HCT116 (cell line): ENCODE results near the gene RAPGEF3. TPM values are rescaled to one million over a fixed set of nuclear protein-coding genes. Genes with fewer than 3 reads are reported as not detected.

Experiments
- ATAC-seq: fragments of 200-7000 bp; cut with Tn5 transposase; 2 replicates; pipeline ENCODE4 v1.9.1; 2020; ENCODE audit warnings: mild to moderate bottlenecking, moderate library complexity
- BruUV-seq: library from RNA; stranded (reverse); fragments of 400-500 nt; replicated peaks from 2 replicates; lab custom pipeline; 2021; lab: Mats Ljungman, UMichigan
- CTCF ChIA-PET: fragments of 300-600 bp; sonication (Branson Sonifier 250); formaldehyde crosslinking; loops from one replicate; lab custom pipeline; 2021; ENCODE audit warnings: antibody characterized with exemption; lab: Charles Lee
- POLR2A ChIA-PET: fragments of 300-600, 350-600 bp; sonication (Branson Sonifier 250); formaldehyde crosslinking; loops from one replicate; lab custom pipeline; 2021; ENCODE audit warnings: antibody characterized with exemption; lab: Charles Lee
- RAD21 ChIA-PET, 2 experiments: fragments of 300-600 bp; sonication (Branson Sonifier 250); formaldehyde crosslinking; loops; one replicate each; lab custom pipeline; 2023; ENCODE audit warnings: low total read pairs in 2 of 2; ENCODE audit not compliant: uncharacterized antibody in 2 of 2, unreplicated experiment in 2 of 2, low non-redundant PET in 1 of 2; lab: Charles Lee
- DNase-seq: peaks from one replicate; pipeline ENCODE4 v3.0.0-alpha.2; 2010; ENCODE audit warnings: low read depth, low spot score
- H2AFZ ChIP-seq: fragments of 200-600 bp; shearing (Covaris generic), sonication (generic); 2 replicates; pipeline ENCODE4 v1.6.1; 2017; ENCODE audit warnings: low read depth, mixed run types, mixed read lengths, antibody characterized with exemption, low read length; ENCODE audit not compliant: poor library complexity, severe bottlenecking
- H3K27ac ChIP-seq: 2 replicates; pipeline ENCODE4 v1.5.1; 2012; ENCODE audit warnings: low read depth, low read length
- H3K27me3 ChIP-seq: fragments of 200-600 bp; sonication (generic); 2 replicates; pipeline ENCODE4 v1.6.1; 2016; ENCODE audit warnings: mixed run types, low read length, mixed read lengths; ENCODE audit not compliant: insufficient read depth
- H3K36me3 ChIP-seq, 2 experiments: fragments of 200-500 bp in 1 of 2; fragments of 200-600 bp in 1 of 2; sonication (Bioruptor generic) in 1 of 2; sonication (generic) in 1 of 2; 2 replicates each; pipeline versions ENCODE4 v1.5.1 to v1.6.1; 2014 to 2016; ENCODE audit warnings: low read length in 2 of 2, inconsistent platforms in 1 of 2, mixed read lengths in 1 of 2, mixed run types in 1 of 2; ENCODE audit not compliant: insufficient read depth in 2 of 2, control insufficient read depth in 1 of 2
- H3K4me1 ChIP-seq, 2 experiments: fragments of 200-600 bp in 1 of 2; sonication (generic) in 1 of 2; 2 replicates each; pipeline versions ENCODE4 v1.5.1 to v1.6.1; 2012 to 2017; ENCODE audit warnings: low read length in 2 of 2, inconsistent platforms in 1 of 2, mild to moderate bottlenecking in 1 of 2, mixed read lengths in 1 of 2, mixed run types in 1 of 2, moderate library complexity in 1 of 2; ENCODE audit not compliant: insufficient read depth in 2 of 2, control insufficient read depth in 1 of 2
- H3K4me2 ChIP-seq: fragments of 200-600 bp; sonication (generic); 2 replicates; pipeline ENCODE4 v1.6.1; 2017; ENCODE audit warnings: mixed run types, low read length, mixed read lengths
- H3K4me3 ChIP-seq, 2 experiments: fragments of 200-600 bp in 1 of 2; sonication (generic) in 1 of 2; replicated peaks in 1 of 2; 2 replicates each; pipeline ENCODE4 v1.5.1; 2011 to 2016; ENCODE audit warnings: low read length in 2 of 2, control low read depth in 1 of 2, low read depth in 1 of 2, mild to moderate bottlenecking in 1 of 2, mixed read lengths in 1 of 2, mixed run types in 1 of 2
- H3K79me2 ChIP-seq: fragments of 200-600 bp; sonication (generic); 2 replicates; pipeline ENCODE4 v1.6.1; 2017; ENCODE audit warnings: mild to moderate bottlenecking, mixed run types, low read length, moderate library complexity, mixed read lengths; ENCODE audit not compliant: insufficient read depth
- H3K9ac ChIP-seq: fragments of 200-600 bp; sonication (generic); 2 replicates; pipeline ENCODE4 v1.6.1; 2016; ENCODE audit warnings: low read length, mixed read lengths
- H3K9me2 ChIP-seq: fragments of 200-600 bp; sonication (generic), shearing (Covaris generic); 2 replicates; pipeline ENCODE4 v1.6.1; 2017; ENCODE audit warnings: mixed run types, mild to moderate bottlenecking, moderate library complexity; ENCODE audit not compliant: insufficient read depth
- H3K9me3 ChIP-seq, 2 experiments: fragments of 200-500 bp in 1 of 2; fragments of 200-600 bp in 1 of 2; sonication (Bioruptor generic) in 1 of 2; sonication (generic) in 1 of 2; 2 replicates each; pipeline ENCODE4 v1.6.1; 2014 to 2017; ENCODE audit warnings: low read length in 2 of 2, mixed read lengths in 2 of 2, inconsistent platforms in 1 of 2, low read depth in 1 of 2, mild to moderate bottlenecking in 1 of 2, mixed run types in 1 of 2, moderate library complexity in 1 of 2; ENCODE audit not compliant: control insufficient read depth in 1 of 2, insufficient read depth in 1 of 2
- H4K20me1 ChIP-seq: fragments of 200-600 bp; sonication (generic), shearing (Covaris generic); 2 replicates; pipeline ENCODE4 v1.6.1; 2017; ENCODE audit warnings: mixed run types, mild to moderate bottlenecking, moderate library complexity; ENCODE audit not compliant: insufficient read depth
- CBX3 ChIP-seq: IDR thresholded peaks from 2 replicates; pipeline ENCODE4 v1.6.1; 2012; ENCODE audit warnings: low read depth
- EGR1 ChIP-seq: IDR thresholded peaks from 2 replicates; pipeline ENCODE4 v1.6.1; 2012; ENCODE audit warnings: low read depth
- ELF1 ChIP-seq: IDR thresholded peaks from 2 replicates; pipeline ENCODE4 v1.6.1; 2012; ENCODE audit warnings: low read depth, borderline replicate concordance
- EZH2 ChIP-seq: fragments of 200-600 bp; sonication (generic); IDR thresholded peaks from 2 replicates; pipeline ENCODE4 v1.6.1; 2017; ENCODE audit warnings: antibody characterized with exemption, mixed run types
- EZH2phosphoT487 ChIP-seq: fragments of 200-600 bp; IDR thresholded peaks from 2 replicates; pipeline ENCODE4 v1.6.1; 2018; ENCODE audit warnings: antibody characterized with exemption, borderline replicate concordance
- FOSL1 ChIP-seq: IDR thresholded peaks from 2 replicates; pipeline ENCODE4 v1.6.1; 2012; ENCODE audit warnings: low read depth
- JUND ChIP-seq: IDR thresholded peaks from 2 replicates; pipeline ENCODE4 v1.6.1; 2012
- POLR2A ChIP-seq: IDR thresholded peaks from 2 replicates; pipeline ENCODE4 v1.7.0; 2011; ENCODE audit warnings: borderline replicate concordance; ENCODE audit not compliant: insufficient read depth, insufficient read length; ENCODE audit errors: extremely low read depth
- POLR2AphosphoS5 ChIP-seq: IDR thresholded peaks from 2 replicates; pipeline ENCODE4 v1.6.1; 2011; ENCODE audit warnings: mild to moderate bottlenecking, low read depth, low read length, moderate library complexity
- RAD21 ChIP-seq: IDR thresholded peaks from 2 replicates; pipeline ENCODE4 v1.6.1; 2012; ENCODE audit warnings: low read depth, mild to moderate bottlenecking
- SP1 ChIP-seq: IDR thresholded peaks from 2 replicates; pipeline ENCODE4 v1.6.1; 2012; ENCODE audit warnings: low read depth
- SRF ChIP-seq: IDR thresholded peaks from 2 replicates; pipeline ENCODE4 v1.6.1; 2012; ENCODE audit warnings: low read depth
- TCF7L2 ChIP-seq: IDR thresholded peaks from 2 replicates; pipeline ENCODE4 v1.7.0; 2011; ENCODE audit warnings: borderline replicate concordance, inconsistent platforms; ENCODE audit not compliant: insufficient read depth, insufficient read length; ENCODE audit errors: extremely low read depth
- YY1 ChIP-seq: IDR thresholded peaks from 2 replicates; pipeline ENCODE4 v1.6.1; 2011; ENCODE audit warnings: low read length, low read depth, moderate library complexity, mild to moderate bottlenecking; ENCODE audit not compliant: insufficient replicate concordance; ENCODE audit errors: extremely low read depth
- ZFX ChIP-seq: fragments of 450-650 bp; IDR thresholded peaks from 2 replicates; pipeline ENCODE4 v1.6.1; 2017
- intact Hi-C: fragments of 100-400 bp; cut with micrococcal nuclease; formaldehyde crosslinking; loops from 2 replicates; pipeline ENCODE4 v1.10.0; 2022
- total RNA-seq: library from RNA; stranded (reverse); gene quantifications from one replicate; pipeline ENCODE4 v1.2.1, GENCODE V29; 2021; ENCODE audit not compliant: unreplicated experiment
- TF ChIP-seq, protein P1 (sequence below): IDR thresholded peaks from 2 replicates; pipeline ENCODE4 v1.6.1; 2012
- TF ChIP-seq, protein P2 (sequence below): IDR thresholded peaks from 2 replicates; pipeline ENCODE4 v1.6.1; 2012
- TF ChIP-seq, protein P3 (sequence below): IDR thresholded peaks from 2 replicates; pipeline ENCODE4 v1.6.1; 2012; ENCODE audit warnings: low read depth
- TF ChIP-seq, protein P4 (sequence below): IDR thresholded peaks from 2 replicates; pipeline ENCODE4 v1.6.1; 2011; ENCODE audit warnings: mild to moderate bottlenecking, low read length, moderate library complexity; ENCODE audit not compliant: insufficient replicate concordance; ENCODE audit errors: extremely low read depth
- TF ChIP-seq, protein P5 (sequence below), 3 experiments: fragments of 200-600 bp in 1 of 3; sonication (generic) in 1 of 3; IDR thresholded peaks in 2 of 3; conservative IDR thresholded peaks in 1 of 3; 2 replicates each; pipeline ENCODE4 v1.5.1; 2012 to 2017; ENCODE audit warnings: low read depth in 2 of 3, low read length in 2 of 3, antibody characterized with exemption in 1 of 3, borderline replicate concordance in 1 of 3, control low read depth in 1 of 3, mild to moderate bottlenecking in 1 of 3, mixed read lengths in 1 of 3, mixed run types in 1 of 3, moderate library complexity in 1 of 3; ENCODE audit not compliant: insufficient read depth in 1 of 3

RAPGEF3 gene
- total RNA-seq, 1 experiment from 2014 or later: 1.8 TPM

DNA sequence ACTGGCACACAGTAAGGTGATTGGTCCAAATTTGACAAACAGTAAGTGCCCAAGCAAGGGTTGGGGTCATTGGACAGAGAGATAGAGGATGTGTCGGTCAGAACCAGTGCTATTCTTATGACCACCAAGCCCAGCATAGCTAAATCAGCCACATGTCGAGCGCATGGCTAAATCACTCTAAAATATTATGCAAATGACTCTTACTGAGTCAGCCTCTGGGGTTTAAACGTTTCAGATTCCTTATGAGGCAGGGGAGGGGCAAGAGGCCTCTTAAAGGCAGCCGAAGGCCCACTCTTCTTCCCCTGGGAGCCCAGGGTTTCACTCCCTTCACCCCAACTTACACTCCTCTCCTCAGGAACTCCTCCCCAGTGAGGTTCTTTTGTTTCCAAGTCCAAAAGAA is 32.8 kb downstream of the RAPGEF3 start:
- H3K79me2 ChIP-seq: no peaks in the 10 kb centered on the region
- RAD21 ChIA-PET: no interaction called here
- H3K27me3 ChIP-seq: no peaks in the 10 kb centered on the region
- peaks cover 0 to 6% of the 10 kb centered on the region in 2 experiments; a peak in 1 of 4 replicates for H3K4me1 ChIP-seq
- DNase-seq (no peak), ATAC-seq (no peak)
- no peaks in the 10 kb centered on the region for H3K36me3 ChIP-seq
- CTCF ChIA-PET: no interaction called here
- no peak overlapping the region for H3K4me3 ChIP-seq
- H2AFZ ChIP-seq: no peak overlapping the region
- no peak overlapping the region for H3K9ac ChIP-seq
- no peaks in the 10 kb centered on the region for H3K9me3 ChIP-seq
- no peak overlapping the region for H3K4me2 ChIP-seq
- no peaks in the 10 kb centered on the region for H3K9me2 ChIP-seq
- no peaks in the 10 kb centered on the region for H4K20me1 ChIP-seq
- BruUV-seq: no TSS peak
- H3K27ac ChIP-seq: no peak overlapping the region
- intact Hi-C loops: no loop called here
- POLR2A ChIA-PET: no interaction called here
- TF ChIP-seq, protein P1, sequence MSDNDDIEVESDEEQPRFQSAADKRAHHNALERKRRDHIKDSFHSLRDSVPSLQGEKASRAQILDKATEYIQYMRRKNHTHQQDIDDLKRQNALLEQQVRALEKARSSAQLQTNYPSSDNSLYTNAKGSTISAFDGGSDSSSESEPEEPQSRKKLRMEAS: no peak
- TF ChIP-seq ELF1 (no peak), EGR1 (no peak), RAD21 (no peak), EZH2 (no peak), TCF7L2 (no peak), ZFX (no peak), POLR2AphosphoS5 (no peak), SP1 (no peak), POLR2A (no peak), SRF (no peak), EZH2phosphoT487 (no peak), CBX3 (no peak), FOSL1 (no peak), YY1 (no peak), JUND (no peak)
- TF ChIP-seq, protein P2, sequence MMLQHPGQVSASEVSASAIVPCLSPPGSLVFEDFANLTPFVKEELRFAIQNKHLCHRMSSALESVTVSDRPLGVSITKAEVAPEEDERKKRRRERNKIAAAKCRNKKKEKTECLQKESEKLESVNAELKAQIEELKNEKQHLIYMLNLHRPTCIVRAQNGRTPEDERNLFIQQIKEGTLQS: no peak
- TF ChIP-seq, protein P3, sequence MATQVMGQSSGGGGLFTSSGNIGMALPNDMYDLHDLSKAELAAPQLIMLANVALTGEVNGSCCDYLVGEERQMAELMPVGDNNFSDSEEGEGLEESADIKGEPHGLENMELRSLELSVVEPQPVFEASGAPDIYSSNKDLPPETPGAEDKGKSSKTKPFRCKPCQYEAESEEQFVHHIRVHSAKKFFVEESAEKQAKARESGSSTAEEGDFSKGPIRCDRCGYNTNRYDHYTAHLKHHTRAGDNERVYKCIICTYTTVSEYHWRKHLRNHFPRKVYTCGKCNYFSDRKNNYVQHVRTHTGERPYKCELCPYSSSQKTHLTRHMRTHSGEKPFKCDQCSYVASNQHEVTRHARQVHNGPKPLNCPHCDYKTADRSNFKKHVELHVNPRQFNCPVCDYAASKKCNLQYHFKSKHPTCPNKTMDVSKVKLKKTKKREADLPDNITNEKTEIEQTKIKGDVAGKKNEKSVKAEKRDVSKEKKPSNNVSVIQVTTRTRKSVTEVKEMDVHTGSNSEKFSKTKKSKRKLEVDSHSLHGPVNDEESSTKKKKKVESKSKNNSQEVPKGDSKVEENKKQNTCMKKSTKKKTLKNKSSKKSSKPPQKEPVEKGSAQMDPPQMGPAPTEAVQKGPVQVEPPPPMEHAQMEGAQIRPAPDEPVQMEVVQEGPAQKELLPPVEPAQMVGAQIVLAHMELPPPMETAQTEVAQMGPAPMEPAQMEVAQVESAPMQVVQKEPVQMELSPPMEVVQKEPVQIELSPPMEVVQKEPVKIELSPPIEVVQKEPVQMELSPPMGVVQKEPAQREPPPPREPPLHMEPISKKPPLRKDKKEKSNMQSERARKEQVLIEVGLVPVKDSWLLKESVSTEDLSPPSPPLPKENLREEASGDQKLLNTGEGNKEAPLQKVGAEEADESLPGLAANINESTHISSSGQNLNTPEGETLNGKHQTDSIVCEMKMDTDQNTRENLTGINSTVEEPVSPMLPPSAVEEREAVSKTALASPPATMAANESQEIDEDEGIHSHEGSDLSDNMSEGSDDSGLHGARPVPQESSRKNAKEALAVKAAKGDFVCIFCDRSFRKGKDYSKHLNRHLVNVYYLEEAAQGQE: no peak
- TF ChIP-seq, protein P4, sequence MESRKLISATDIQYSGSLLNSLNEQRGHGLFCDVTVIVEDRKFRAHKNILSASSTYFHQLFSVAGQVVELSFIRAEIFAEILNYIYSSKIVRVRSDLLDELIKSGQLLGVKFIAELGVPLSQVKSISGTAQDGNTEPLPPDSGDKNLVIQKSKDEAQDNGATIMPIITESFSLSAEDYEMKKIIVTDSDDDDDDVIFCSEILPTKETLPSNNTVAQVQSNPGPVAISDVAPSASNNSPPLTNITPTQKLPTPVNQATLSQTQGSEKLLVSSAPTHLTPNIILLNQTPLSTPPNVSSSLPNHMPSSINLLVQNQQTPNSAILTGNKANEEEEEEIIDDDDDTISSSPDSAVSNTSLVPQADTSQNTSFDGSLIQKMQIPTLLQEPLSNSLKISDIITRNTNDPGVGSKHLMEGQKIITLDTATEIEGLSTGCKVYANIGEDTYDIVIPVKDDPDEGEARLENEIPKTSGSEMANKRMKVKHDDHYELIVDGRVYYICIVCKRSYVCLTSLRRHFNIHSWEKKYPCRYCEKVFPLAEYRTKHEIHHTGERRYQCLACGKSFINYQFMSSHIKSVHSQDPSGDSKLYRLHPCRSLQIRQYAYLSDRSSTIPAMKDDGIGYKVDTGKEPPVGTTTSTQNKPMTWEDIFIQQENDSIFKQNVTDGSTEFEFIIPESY: no peak
- TF ChIP-seq, protein P5, sequence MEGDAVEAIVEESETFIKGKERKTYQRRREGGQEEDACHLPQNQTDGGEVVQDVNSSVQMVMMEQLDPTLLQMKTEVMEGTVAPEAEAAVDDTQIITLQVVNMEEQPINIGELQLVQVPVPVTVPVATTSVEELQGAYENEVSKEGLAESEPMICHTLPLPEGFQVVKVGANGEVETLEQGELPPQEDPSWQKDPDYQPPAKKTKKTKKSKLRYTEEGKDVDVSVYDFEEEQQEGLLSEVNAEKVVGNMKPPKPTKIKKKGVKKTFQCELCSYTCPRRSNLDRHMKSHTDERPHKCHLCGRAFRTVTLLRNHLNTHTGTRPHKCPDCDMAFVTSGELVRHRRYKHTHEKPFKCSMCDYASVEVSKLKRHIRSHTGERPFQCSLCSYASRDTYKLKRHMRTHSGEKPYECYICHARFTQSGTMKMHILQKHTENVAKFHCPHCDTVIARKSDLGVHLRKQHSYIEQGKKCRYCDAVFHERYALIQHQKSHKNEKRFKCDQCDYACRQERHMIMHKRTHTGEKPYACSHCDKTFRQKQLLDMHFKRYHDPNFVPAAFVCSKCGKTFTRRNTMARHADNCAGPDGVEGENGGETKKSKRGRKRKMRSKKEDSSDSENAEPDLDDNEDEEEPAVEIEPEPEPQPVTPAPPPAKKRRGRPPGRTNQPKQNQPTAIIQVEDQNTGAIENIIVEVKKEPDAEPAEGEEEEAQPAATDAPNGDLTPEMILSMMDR (IDR thresholded peaks at IDR 0.05 in 2 of 3, conservative IDR thresholded peaks at IDR 0.05 in 1 of 3; ENCODE audit: borderline replicate concordance in 1 of 3, insufficient read depth in 1 of 3, low read depth in 2 of 3, low read length in 2 of 3): no peak
